ENCODE measurements around the gene BAZ1A. TPM values are rescaled to one million over a fixed set of nuclear protein-coding genes. Genes with fewer than 3 reads are reported as not detected.

The BAZ1A gene
- polyA plus RNA-seq, 1 donor from 2014 or later = 18.1 TPM

DNA sequence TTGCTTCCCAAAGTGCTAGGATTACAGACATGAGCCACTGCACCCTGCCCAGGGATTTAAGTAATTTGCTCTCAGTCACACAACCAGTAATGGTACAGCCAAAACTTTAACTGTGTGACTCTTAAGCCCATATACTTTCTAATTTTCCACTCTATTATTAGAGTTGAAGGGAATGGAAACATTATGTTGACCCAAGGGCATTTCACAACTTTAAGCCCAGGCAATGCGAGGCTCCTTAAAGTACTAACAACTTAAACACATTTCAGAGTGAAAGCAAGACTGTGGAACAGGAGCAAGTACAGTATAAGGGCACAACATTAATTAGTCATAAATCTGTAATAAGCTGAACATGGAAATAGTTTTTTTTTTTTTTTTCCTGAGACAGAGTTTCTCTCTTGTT, 39.8 kb downstream of the BAZ1A start:
- Histone ChIP-seq H4K20me1 (ENCODE audit: insufficient read depth) (no peaks in the 10 kb centered on the region), H3K27me3 (ENCODE audit: insufficient read depth, low read depth, low read length) (no peaks in the 10 kb centered on the region), H3K9ac (ENCODE audit: low read length) (no peak overlapping the region), H3F3A (ENCODE audit: insufficient read depth, low read length, poor library complexity, severe bottlenecking) (no peaks in the 10 kb centered on the region), H3K79me2 (replicated peaks; ENCODE audit: insufficient read depth, low read length) (no peaks in the 10 kb centered on the region), H3K4me3 (ENCODE audit: low read length) (no peak overlapping the region), H3K9me2 (ENCODE audit: insufficient read depth, low read length) (no peaks in the 10 kb centered on the region), H3K4me2 (ENCODE audit: low read length) (no peak overlapping the region), H3K27ac (ENCODE audit: low read length) (no peak overlapping the region), H3K36me3 (ENCODE audit: insufficient read depth, low read length) (no peaks in the 10 kb centered on the region), H2AFZ (ENCODE audit: low read depth, low read length) (no peak overlapping the region), H3K9me3 (ENCODE audit: low read length) (no peaks in the 10 kb centered on the region)
- TF ChIP-seq POLR2AphosphoS5 (IDR thresholded peaks at IDR 0.05) = no peak
- TF ChIP-seq TAF1 (IDR thresholded peaks at IDR 0.05; ENCODE audit: low read depth) = no peak
- TF ChIP-seq SMC3 (conservative IDR thresholded peaks at IDR 0.05; ENCODE audit: poor library complexity) = no peak
- TF ChIP-seq, protein P1, sequence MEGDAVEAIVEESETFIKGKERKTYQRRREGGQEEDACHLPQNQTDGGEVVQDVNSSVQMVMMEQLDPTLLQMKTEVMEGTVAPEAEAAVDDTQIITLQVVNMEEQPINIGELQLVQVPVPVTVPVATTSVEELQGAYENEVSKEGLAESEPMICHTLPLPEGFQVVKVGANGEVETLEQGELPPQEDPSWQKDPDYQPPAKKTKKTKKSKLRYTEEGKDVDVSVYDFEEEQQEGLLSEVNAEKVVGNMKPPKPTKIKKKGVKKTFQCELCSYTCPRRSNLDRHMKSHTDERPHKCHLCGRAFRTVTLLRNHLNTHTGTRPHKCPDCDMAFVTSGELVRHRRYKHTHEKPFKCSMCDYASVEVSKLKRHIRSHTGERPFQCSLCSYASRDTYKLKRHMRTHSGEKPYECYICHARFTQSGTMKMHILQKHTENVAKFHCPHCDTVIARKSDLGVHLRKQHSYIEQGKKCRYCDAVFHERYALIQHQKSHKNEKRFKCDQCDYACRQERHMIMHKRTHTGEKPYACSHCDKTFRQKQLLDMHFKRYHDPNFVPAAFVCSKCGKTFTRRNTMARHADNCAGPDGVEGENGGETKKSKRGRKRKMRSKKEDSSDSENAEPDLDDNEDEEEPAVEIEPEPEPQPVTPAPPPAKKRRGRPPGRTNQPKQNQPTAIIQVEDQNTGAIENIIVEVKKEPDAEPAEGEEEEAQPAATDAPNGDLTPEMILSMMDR (IDR thresholded peaks at IDR 0.05; ENCODE audit: poor library complexity, severe bottlenecking) = no peak

DNA sequence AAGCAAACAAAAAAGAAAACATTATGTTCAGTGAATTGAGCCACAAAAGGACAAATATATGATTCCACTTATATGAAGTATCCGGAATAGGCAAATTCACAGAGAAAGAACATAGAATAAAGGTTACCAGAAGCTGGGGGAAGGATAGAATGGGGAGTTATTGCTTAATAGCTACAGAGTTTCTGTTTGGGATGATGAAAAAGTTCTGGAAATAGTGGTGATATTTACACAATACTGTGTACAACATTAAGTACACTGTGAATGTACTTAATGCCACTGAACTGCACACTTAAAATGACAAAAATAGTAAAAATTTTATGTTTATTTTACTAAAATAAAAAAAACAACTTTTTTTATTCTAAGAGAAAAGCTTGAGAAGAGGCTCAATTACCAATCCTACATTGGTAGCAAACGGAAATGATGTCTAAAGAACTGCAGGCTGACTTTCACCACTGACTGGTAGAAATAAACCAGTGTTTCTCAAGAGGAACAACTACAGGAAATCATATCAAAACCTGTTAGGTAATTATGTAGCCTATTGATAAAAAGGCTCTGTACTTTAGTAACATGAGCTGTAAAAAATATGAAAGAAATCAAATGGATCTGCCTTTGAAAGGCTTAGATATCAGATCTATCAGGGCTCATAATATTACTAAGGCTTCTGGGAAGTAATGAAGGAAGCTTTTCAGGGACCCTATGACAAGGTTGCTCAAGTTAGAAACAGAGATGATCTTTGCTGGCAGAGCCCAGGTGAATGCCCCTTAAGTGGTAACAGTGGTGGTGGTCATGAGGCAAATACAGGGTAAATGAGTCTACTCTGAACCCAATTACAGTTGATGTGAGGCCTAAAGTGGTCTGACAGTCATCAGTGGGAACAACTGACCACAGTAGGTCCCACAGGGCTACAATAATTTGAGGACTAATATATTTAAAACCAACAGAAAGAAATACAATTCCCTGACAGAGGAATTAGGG, 41.3 kb downstream of the BAZ1A start:
- H3K36me3 ChIP-seq (ENCODE audit: insufficient read depth, low read length) = no peaks in the 10 kb centered on the region
- H3K9me2 ChIP-seq (ENCODE audit: insufficient read depth, low read length) = no peaks in the 10 kb centered on the region
- no peaks in the 10 kb centered on the region for H3K79me2 ChIP-seq (replicated peaks; ENCODE audit: insufficient read depth, low read length)
- H4K20me1 ChIP-seq (ENCODE audit: insufficient read depth) = no peaks in the 10 kb centered on the region
- no peak overlapping the region for H2AFZ ChIP-seq (ENCODE audit: low read depth, low read length)
- H3K9me3 ChIP-seq (ENCODE audit: low read length) = no peaks in the 10 kb centered on the region
- no peak overlapping the region for H3K4me2 ChIP-seq (ENCODE audit: low read length)
- H3K27me3 ChIP-seq (ENCODE audit: insufficient read depth, low read depth, low read length) = no peaks in the 10 kb centered on the region
- TF ChIP-seq TAF1 (IDR thresholded peaks at IDR 0.05; ENCODE audit: low read depth) (no peak), SMC3 (conservative IDR thresholded peaks at IDR 0.05; ENCODE audit: poor library complexity) (no peak), EP300 (conservative IDR thresholded peaks at IDR 0.05; ENCODE audit: poor library complexity, severe bottlenecking) (no peak), EZH2 (IDR thresholded peaks at IDR 0.05; ENCODE audit: borderline replicate concordance, insufficient read depth, low read length, poor library complexity, severe bottlenecking) (no peak), RAD21 (conservative IDR thresholded peaks at IDR 0.05) (no peak), POLR2AphosphoS5 (IDR thresholded peaks at IDR 0.05) (no peak), MXI1 (conservative IDR thresholded peaks at IDR 0.05; ENCODE audit: poor library complexity, severe bottlenecking) (no peak)
- TF ChIP-seq, protein P2, sequence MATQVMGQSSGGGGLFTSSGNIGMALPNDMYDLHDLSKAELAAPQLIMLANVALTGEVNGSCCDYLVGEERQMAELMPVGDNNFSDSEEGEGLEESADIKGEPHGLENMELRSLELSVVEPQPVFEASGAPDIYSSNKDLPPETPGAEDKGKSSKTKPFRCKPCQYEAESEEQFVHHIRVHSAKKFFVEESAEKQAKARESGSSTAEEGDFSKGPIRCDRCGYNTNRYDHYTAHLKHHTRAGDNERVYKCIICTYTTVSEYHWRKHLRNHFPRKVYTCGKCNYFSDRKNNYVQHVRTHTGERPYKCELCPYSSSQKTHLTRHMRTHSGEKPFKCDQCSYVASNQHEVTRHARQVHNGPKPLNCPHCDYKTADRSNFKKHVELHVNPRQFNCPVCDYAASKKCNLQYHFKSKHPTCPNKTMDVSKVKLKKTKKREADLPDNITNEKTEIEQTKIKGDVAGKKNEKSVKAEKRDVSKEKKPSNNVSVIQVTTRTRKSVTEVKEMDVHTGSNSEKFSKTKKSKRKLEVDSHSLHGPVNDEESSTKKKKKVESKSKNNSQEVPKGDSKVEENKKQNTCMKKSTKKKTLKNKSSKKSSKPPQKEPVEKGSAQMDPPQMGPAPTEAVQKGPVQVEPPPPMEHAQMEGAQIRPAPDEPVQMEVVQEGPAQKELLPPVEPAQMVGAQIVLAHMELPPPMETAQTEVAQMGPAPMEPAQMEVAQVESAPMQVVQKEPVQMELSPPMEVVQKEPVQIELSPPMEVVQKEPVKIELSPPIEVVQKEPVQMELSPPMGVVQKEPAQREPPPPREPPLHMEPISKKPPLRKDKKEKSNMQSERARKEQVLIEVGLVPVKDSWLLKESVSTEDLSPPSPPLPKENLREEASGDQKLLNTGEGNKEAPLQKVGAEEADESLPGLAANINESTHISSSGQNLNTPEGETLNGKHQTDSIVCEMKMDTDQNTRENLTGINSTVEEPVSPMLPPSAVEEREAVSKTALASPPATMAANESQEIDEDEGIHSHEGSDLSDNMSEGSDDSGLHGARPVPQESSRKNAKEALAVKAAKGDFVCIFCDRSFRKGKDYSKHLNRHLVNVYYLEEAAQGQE (IDR thresholded peaks at IDR 0.05; ENCODE audit: borderline replicate concordance) = no peak
- TF ChIP-seq, protein P1 (IDR thresholded peaks at IDR 0.05; ENCODE audit: poor library complexity, severe bottlenecking) = no peak
- no peak overlapping the region for H3K9ac ChIP-seq (ENCODE audit: low read length)
- H3F3A ChIP-seq (ENCODE audit: insufficient read depth, low read length, poor library complexity, severe bottlenecking) = no peaks in the 10 kb centered on the region
- H3K27ac ChIP-seq (ENCODE audit: low read length) = no peak overlapping the region
- no peak overlapping the region for H3K4me3 ChIP-seq (ENCODE audit: low read length)
